SK-N-SH (cell line): Measurements from ENCODE around the gene ETNK2.

ENCODE experiments used
- CHD2 ChIP-seq: fragments of 150-350 bp; IDR thresholded peaks from 2 replicates; pipeline ENCODE4 v1.6.1; 2018; ENCODE audit warnings: low read length; ENCODE audit not compliant: partially characterized antibody
- CTCF ChIP-seq: fragments of 200-600 bp; sonication (generic); IDR thresholded peaks from 2 replicates; pipeline ENCODE4 v1.6.1; 2017; ENCODE audit warnings: antibody characterized with exemption, mild to moderate bottlenecking, moderate library complexity
- ELF1 ChIP-seq: IDR thresholded peaks from 2 replicates; pipeline ENCODE4 v1.4.0; 2012
- JUND ChIP-seq: IDR thresholded peaks from 2 replicates; pipeline ENCODE4 v1.4.0; 2012
- SMC3 ChIP-seq: IDR thresholded peaks from 2 replicates; pipeline ENCODE4 v1.6.1; 2012; ENCODE audit warnings: low read depth, low read length, improper control_type of control experiment
- ZBTB33 ChIP-seq: IDR thresholded peaks from 2 replicates; pipeline ENCODE4 v1.4.0; 2012; ENCODE audit warnings: low read depth, borderline replicate concordance

GRCh38 chr1:204087181-204087892 lies 64.5 kb downstream of the ETNK2 start:
- TF ChIP-seq ZBTB33 (no peak), SMC3 (no peak), CTCF (no peak), ELF1 (no peak), JUND (no peak), CHD2 (no peak)
